Esophagus (tissue), 2 donors: ENCODE results near the gene SFRP5. TPM values are rescaled to one million over a fixed set of nuclear protein-coding genes. Genes with fewer than 3 reads are reported as not detected.

Experiments used
- H3K27ac ChIP-seq, 2 donors: one replicate each; pipeline ENCODE4 v1.5.1; 2013; ENCODE audit warnings: low read depth in 2 of 2, mild to moderate bottlenecking in 2 of 2, inconsistent platforms in 1 of 2, low read length in 1 of 2, moderate library complexity in 1 of 2
- H3K27me3 ChIP-seq, 2 donors: one replicate each; pipeline ENCODE4 v1.6.1; 2013; ENCODE audit warnings: low read length in 2 of 2, control low read depth in 1 of 2, mild to moderate bottlenecking in 1 of 2; ENCODE audit not compliant: insufficient read depth in 2 of 2, control insufficient read depth in 1 of 2
- H3K36me3 ChIP-seq, 2 donors: one replicate each; pipeline ENCODE4 v1.6.1; 2013; ENCODE audit warnings: low read length in 1 of 2; ENCODE audit not compliant: control insufficient read depth in 2 of 2, insufficient read depth in 2 of 2
- H3K4me1 ChIP-seq, 2 donors: one replicate each; pipeline ENCODE4 v1.6.1; 2013; ENCODE audit warnings: low read length in 1 of 2; ENCODE audit not compliant: control insufficient read depth in 2 of 2, insufficient read depth in 2 of 2
- H3K4me3 ChIP-seq, 2 donors: one replicate each; pipeline ENCODE4 v1.5.1; 2013; ENCODE audit warnings: low read length in 2 of 2, mild to moderate bottlenecking in 2 of 2, low read depth in 1 of 2, moderate library complexity in 1 of 2
- H3K9me3 ChIP-seq, 2 donors: one replicate each; pipeline ENCODE4 v1.6.1; 2013; ENCODE audit warnings: mild to moderate bottlenecking in 2 of 2, low read depth in 1 of 2, low read length in 1 of 2, moderate library complexity in 1 of 2; ENCODE audit not compliant: control insufficient read depth in 2 of 2, insufficient read depth in 1 of 2
- WGBS, 2 donors: extraction: QIAGEN DNeasy Blood & Tissue Kit; methylation state at CpG; one replicate each; pipeline ENCODE4 v1.1.7; 2013; 5-methylcytosine and 5-hydroxymethylcytosine counted together
- polyA plus RNA-seq, 2 donors: library from polyadenylated mRNA; stranded (reverse); fragments of 200-250 nt; gene quantifications; one replicate each; pipeline ENCODE4 v1.2.3, GENCODE V29; 2013
- donor health status: healthy with polysubstance abuse.
- donor health status: Bipolar disorder and iron deficiency.

SFRP5 gene
- polyA plus RNA-seq, 2 donors: 0.65 to 0.88 TPM

DNA sequence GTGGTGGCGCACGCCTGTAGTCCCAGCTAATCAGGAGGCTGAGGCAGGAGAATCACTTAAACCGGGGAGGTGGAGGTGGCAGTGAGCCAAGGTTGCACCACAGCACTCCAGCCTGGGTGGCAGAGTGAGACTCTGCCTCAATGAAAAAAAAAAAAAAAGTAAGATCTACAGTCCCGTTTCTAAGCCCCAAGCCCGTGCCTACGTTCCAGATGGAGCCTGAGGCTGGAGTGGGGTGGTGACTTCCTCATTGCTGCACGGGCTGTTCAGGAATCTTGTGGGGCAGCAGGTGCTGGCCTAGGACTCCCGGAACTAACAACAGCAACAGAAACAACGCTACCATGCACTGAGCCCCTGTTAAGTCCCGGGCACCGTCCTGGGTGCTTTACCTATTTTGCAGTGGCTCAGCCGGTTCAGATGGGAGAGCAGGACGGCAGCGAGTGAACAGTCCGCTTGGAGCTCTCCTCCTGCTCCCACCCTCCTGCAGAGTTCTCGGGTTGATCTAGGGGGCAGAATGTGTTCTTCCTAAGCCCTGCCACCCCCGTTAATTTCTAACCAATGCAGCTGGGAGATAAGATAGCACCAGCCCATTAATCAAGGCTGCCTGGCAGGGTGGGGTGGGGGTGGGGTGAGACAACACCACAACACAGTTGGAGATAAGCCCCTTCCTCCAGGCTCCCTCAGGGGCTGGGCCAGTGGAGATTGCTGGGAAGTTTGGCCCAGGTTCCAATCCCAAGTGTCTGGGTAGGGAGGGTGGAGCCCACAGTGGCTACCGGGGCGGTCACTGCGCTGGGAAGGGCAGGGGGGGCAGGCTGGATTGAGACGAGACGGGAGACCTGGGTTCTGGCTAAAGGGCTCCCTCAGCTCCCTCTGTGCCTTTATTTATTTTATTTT lies 17.0 kb upstream of the SFRP5 start:
- Histone ChIP-seq H3K9me3 (no peaks in the 10 kb centered on the region), H3K27me3 (no peaks in the 10 kb centered on the region), H3K4me3 (no peak overlapping the region), H3K36me3 (no peaks in the 10 kb centered on the region), H3K4me1 (no peaks in the 10 kb centered on the region), H3K27ac (no peak overlapping the region)
- WGBS, 2 donors: 23 to 25% methylated on average over 22 of the region's 22 CpGs

DNA sequence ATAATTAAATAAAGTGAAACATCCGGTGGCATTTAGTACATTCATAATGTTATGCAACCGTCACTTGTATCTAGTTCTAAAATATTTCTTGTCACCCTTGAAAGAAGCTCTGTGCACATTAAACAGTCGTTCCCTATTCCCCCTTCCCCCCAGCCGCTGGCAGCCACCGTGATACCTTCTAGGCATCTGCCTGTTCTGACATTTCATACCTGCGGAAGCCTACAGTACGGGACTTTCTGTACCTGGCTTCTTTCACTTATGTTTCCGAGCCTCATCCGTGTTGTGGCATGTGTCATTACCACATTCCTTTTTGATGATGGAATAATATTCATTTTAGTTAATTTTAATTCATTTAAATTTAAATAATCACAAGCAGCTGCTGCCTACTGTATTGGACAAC lies 13.9 kb upstream of the SFRP5 start:
- H3K27ac ChIP-seq: no peak overlapping the region
- 45 to 54% methylated on average over 9 of the region's 9 CpGs for WGBS, 2 donors
- peaks cover 0 to 1% of the 10 kb centered on the region in 2 donors for H3K4me1 ChIP-seq
- H3K36me3 ChIP-seq: no peaks in the 10 kb centered on the region
- no peak overlapping the region for H3K4me3 ChIP-seq
- no peaks in the 10 kb centered on the region for H3K27me3 ChIP-seq
- no peaks in the 10 kb centered on the region for H3K9me3 ChIP-seq

GRCh38 chr10:97785231-97785630 lies 13.4 kb upstream of the SFRP5 start:
- peaks cover 0 to 1% of the 10 kb centered on the region in 2 donors for H3K4me1 ChIP-seq
- H3K27me3 ChIP-seq: no peaks in the 10 kb centered on the region
- no peak overlapping the region for H3K27ac ChIP-seq
- no peaks in the 10 kb centered on the region for H3K36me3 ChIP-seq
- no peak overlapping the region for H3K4me3 ChIP-seq
- H3K9me3 ChIP-seq: no peaks in the 10 kb centered on the region
- WGBS, 2 donors: 74 to 79% methylated on average over 5 of the region's 5 CpGs

GRCh38 chr10:97784200-97784810 lies 12.5 kb upstream of the SFRP5 start:
- no peak overlapping the region for H3K27ac ChIP-seq
- WGBS, 2 donors: 60 to 65% methylated on average over 9 of the region's 9 CpGs

DNA sequence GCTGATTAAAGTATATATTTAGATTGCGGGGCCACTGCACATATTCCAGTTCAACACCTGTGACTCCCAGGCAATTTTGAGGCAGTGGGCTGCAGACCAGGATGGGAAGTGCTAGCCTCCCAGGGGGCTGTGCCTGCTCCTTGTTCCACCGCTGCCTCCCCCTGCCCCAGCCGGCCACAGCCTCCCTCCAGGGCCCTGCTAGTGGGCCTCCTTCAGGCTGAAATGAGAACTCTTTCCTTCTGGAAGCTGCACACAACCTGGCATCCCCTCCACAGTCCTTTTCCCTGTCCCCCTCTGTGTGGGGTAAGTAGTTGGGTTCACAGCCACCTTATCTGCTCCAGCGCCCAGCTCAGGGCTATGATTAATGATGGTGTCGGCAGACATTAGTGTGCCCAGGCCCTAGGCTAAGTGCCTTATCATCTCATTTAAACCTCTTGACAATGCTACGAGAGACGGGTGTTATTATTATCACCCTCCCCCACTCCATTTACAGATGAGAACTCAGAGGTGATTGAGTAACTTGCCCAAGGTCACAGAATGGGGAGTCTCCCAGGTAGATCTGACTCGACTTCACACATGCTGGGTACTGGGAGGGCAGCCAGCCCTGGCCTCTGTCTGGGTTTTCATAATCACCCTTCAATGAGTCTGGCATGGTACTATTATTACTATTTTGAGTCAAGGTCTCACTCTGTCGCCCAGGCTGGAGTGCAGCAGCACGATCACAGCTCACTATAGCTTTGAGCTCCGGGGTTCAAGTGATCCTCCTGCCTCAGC lies 10.8 kb upstream of the SFRP5 start:
- Histone ChIP-seq H3K9me3 (no peaks in the 10 kb centered on the region), H3K27ac (no peak overlapping the region), H3K36me3 (no peaks in the 10 kb centered on the region), H3K4me1 (peaks cover 0 to 1% of the 10 kb centered on the region in 2 donors), H3K27me3 (no peaks in the 10 kb centered on the region), H3K4me3 (no peak overlapping the region)
- 59 to 64% methylated on average over 11 of the region's 11 CpGs for WGBS, 2 donors

More at GRCh38 chr10:97784200-97784810, 12.5 kb upstream of the SFRP5 start:
- H3K27me3 ChIP-seq: no peaks in the 10 kb centered on the region
- H3K4me3 ChIP-seq: no peak overlapping the region
- H3K4me1 ChIP-seq: peaks cover 0 to 1% of the 10 kb centered on the region in 2 donors
- no peaks in the 10 kb centered on the region for H3K36me3 ChIP-seq
- H3K9me3 ChIP-seq: no peaks in the 10 kb centered on the region

DNA sequence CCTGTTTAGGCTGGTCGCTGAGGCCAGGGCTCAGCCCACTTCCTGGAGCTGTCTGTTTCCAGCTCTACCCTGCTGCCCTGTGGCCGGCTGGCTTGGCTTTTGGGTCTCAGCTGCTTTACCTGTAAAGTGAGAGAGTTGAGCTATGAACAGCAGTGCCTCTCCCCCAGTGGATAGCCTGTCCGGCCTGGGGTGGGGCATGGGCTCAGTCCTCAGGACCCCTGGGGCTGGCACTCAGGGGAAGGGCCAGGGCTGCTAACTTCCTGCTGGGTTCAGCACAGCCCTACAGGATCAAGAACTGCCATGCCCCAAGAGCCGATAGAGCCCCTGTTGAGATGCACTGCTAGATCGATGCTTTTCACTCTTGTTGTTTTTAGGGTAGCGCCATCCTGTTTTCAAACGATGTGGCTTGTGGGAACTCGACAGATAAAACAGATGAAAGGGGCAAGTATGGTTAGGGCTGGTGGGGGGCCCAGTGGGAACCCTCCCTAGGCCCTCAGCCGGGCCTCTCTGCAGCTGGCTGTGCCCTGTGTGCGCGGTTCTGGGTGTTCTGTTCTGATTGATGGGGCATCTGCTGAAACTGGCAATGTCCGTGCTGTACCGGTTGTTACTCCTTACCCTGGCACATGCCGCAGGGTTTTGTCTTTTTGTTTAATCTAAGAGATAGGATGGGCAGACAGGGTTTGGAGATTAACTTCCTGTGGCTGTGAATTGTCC lies 10.0 kb upstream of the SFRP5 start:
- H3K27ac ChIP-seq: no peak overlapping the region
- H3K4me1 ChIP-seq: peaks cover 0 to 1% of the 10 kb centered on the region in 2 donors
- no peaks in the 10 kb centered on the region for H3K27me3 ChIP-seq
- no peaks in the 10 kb centered on the region for H3K9me3 ChIP-seq
- no peaks in the 10 kb centered on the region for H3K36me3 ChIP-seq
- no peak overlapping the region for H3K4me3 ChIP-seq
- 44 to 50% methylated on average over 14 of the region's 14 CpGs for WGBS, 2 donors

DNA sequence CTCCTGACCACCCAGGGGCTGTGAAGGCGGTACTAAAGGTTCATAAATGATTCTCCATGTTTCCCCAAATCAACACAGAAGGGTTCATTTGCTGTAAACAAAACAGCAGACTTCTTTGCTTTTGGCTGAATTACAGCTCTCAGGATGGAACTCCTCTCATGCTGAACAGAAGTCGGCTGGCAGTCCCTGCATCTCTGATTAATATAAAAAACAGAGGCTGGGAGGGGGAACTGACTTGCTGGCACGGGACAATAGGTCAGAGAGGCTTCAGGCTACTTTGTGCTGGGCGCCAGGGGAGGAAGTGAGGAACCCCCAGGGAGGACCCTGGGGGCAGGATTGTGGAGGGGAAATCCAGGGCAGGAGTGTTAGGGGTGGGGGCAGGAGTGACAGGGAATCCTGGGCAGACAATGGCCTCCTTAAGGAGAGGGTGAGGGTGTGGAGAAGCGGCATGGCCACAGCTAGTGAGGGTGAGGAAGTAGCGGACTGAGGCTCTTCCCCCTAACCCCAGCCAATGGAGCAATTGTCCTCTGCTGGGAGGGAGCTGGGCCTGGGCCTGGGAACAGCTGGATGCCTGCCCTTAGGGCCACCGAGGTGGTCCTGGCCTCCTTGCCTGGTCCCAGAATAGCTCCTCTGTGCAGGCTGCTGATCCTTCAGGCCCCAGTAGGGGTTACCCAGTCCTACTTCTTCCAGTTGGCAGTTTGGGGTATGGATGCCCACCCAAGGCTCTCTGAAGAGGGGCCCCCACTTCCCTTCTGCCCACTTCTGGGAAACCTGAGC lies 9.2 kb upstream of the SFRP5 start:
- Histone ChIP-seq H3K4me1 (peaks cover 0 to 1% of the 10 kb centered on the region in 2 donors), H3K4me3 (no peak overlapping the region), H3K27ac (no peak overlapping the region), H3K9me3 (no peaks in the 10 kb centered on the region), H3K27me3 (no peaks in the 10 kb centered on the region), H3K36me3 (no peaks in the 10 kb centered on the region)
- WGBS, 2 donors: 49 to 50% methylated on average over 6 to 7 of the region's 7 CpGs

GRCh38 chr10:97779975-97780374 lies 8.2 kb upstream of the SFRP5 start:
- Histone ChIP-seq H3K4me1 (peaks cover 0 to 1% of the 10 kb centered on the region in 2 donors), H3K9me3 (no peaks in the 10 kb centered on the region), H3K27ac (no peak overlapping the region), H3K36me3 (no peaks in the 10 kb centered on the region), H3K4me3 (no peak overlapping the region), H3K27me3 (no peaks in the 10 kb centered on the region)
- 86 to 95% methylated on average over 3 of the region's 3 CpGs for WGBS, 2 donors
